RPMI8226 (cell line): ENCODE data around the gene UAP1L1.

Source experiments
- DNase-seq: peaks from one replicate; pipeline ENCODE4 v3.0.0-alpha.2; 2015

The UAP1L1 gene

GRCh38 chr9:137077758-137078693 lies 709 bp downstream of the UAP1L1 start:
- no peak for DNase-seq

- DNase-seq = no peak
These were observed 1.5 kb downstream of the UAP1L1 start for GRCh38 chr9:137078701-137079400.

GRCh38 chr9:137079401-137079787 lies 2.1 kb downstream of the UAP1L1 start:
- no peak for DNase-seq

GRCh38 chr9:137080260-137081122 lies 3.2 kb downstream of the UAP1L1 start:
- no peak for DNase-seq

- DNase-seq = no peak
These were observed 5.1 kb downstream of the UAP1L1 start for GRCh38 chr9:137082222-137082924.

GRCh38 chr9:137082925-137083290 lies 5.6 kb downstream of the UAP1L1 start:
- DNase-seq = no peak

GRCh38 chr9:137083394-137084004 lies 6.2 kb downstream of the UAP1L1 start:
- no peak for DNase-seq

- no peak for DNase-seq
These were observed 7.2 kb downstream of the UAP1L1 start for GRCh38 chr9:137084526-137084925.

- DNase-seq = peak; percentile 61
These were observed 8.7 kb downstream of the UAP1L1 start for GRCh38 chr9:137085920-137086530.

GRCh38 chr9:137086531-137087408 lies 9.5 kb downstream of the UAP1L1 start, which contains the start of gene MAN1B1:
TSS of gene MAN1B1 (plus strand) at chr9:137086985. CDS start at chr9:137087000, 15 bp downstream.
- peak; percentile 100 for DNase-seq

GRCh38 chr9:137087409-137087925 lies 10.2 kb downstream of the UAP1L1 start:
- no peak for DNase-seq

GRCh38 chr9:137088121-137088520 lies 10.8 kb downstream of the UAP1L1 start:
- DNase-seq = no peak

GRCh38 chr9:137089232-137089947 lies 12.1 kb downstream of the UAP1L1 start:
- no peak for DNase-seq

GRCh38 chr9:137095664-137096517 lies 18.6 kb downstream of the UAP1L1 start:
- peak; percentile 86 for DNase-seq

GRCh38 chr9:137096785-137097546 lies 19.6 kb downstream of the UAP1L1 start:
- DNase-seq = no peak

- DNase-seq = no peak
These were observed 20.6 kb downstream of the UAP1L1 start for GRCh38 chr9:137097761-137098462.

GRCh38 chr9:137099231-137099630 lies 21.9 kb downstream of the UAP1L1 start:
- DNase-seq = no peak
